ENCODE measurements around the gene VEPH1.

DNA sequence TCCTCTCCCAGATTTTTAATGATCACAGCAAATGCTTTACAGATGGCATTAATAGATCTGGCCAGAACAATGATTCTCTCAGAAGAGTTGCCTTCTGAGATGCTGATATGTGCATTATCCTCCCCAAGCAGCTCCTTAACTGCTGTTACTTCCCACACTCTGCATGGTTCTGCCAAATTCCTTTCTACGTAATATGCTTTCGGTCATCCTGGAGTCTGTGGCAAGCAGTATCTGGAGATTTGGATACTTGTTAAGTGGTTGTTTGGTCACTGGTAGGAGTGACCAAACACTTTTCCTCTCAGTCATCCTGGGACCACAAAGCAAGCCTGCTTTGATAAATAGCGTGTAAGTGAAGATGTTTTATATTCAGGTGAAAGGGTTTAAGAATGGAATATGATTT lies 272.1 kb downstream of the VEPH1 start:
- TF ChIP-seq POLR2AphosphoS5 (IDR thresholded peaks at IDR 0.05; ENCODE audit: low read depth) (no peak), GABPA (IDR thresholded peaks at IDR 0.05; ENCODE audit: low read depth) (no peak)
